Measurements from ENCODE around the gene CCNA2.

GRCh38 chr4:121827853-121828252 lies 4.2 kb upstream of the CCNA2 start:
- TF ChIP-seq CTCF (conservative IDR thresholded peaks at IDR 0.05; ENCODE audit: low read length) (no peak), EZH2phosphoT487 (IDR thresholded peaks at IDR 0.05; ENCODE audit: borderline replicate concordance, low read depth, low read length) (no peak)

All from OCI-LY7 (cell line).